ENCODE results near the gene IMPDH1. TPM values are rescaled to one million over a fixed set of nuclear protein-coding genes. Genes with fewer than 3 reads are reported as not detected.

Gene IMPDH1
- total and polyA plus RNA-seq, 9 of the 15 experiments (the other 6 are each of a cell fraction or from before 2014, with no cell fraction given) = 0.80 to 118 (median 64.3) TPM

- no peak overlapping the region for H3K4me2 ChIP-seq (ENCODE audit: insufficient read depth, low read length)
- POLR2A ChIA-PET = interaction anchor here (0.8 to 1.8 kb wide), 3 partner anchors 17 to 742 kb away, joined by 3 to 4 read pairs (median 4); no protein-coding TSS in a partner anchor
- in situ Hi-C loops (cut with MboI) = no loop called here
- peaks cover 5 to 13% of the 10 kb centered on the region in 2 experiments; a peak in 3 of 5 replicates for H3K27me3 ChIP-seq (ENCODE audit: control insufficient read depth in 2 of 2, insufficient read depth in 2 of 2, low read length in 2 of 2)
- intact Hi-C loops (cut with micrococcal nuclease) = no loop called here
- no peaks in the 10 kb centered on the region for H3K9me3 ChIP-seq (replicated peaks; ENCODE audit: control insufficient read depth, insufficient read depth, low read depth, low read length)
- H3K36me3 ChIP-seq (ENCODE audit: control insufficient read depth, insufficient read depth, low read length) = no peaks in the 10 kb centered on the region
- H4K20me1 ChIP-seq (replicated peaks; ENCODE audit: control insufficient read depth, insufficient read depth, low read length) = no peaks in the 10 kb centered on the region
- DNase-seq (ENCODE audit: extremely low read depth in 1 of 4, low spot score in 3 of 4) (no peak), FAIRE-seq (no peak), ATAC-seq (no peak)
- no TSS peak for BruUV-seq (replicated peaks)
- H3K4me1 ChIP-seq (replicated peaks in 1 of 2; ENCODE audit: control insufficient read depth in 2 of 2, insufficient read depth in 2 of 2, low read length in 2 of 2) = peaks cover 3 to 5% of the 10 kb centered on the region in 2 experiments; a peak in 2 of 5 replicates
- H3K4me3 ChIP-seq = no peak overlapping the region
- CTCF ChIA-PET (ENCODE audit: low intra/inter-chr PET ratio) = interaction anchor here (9.7 kb wide), 1 partner anchor 29 kb away, joined by 173 read pairs; no protein-coding TSS in a partner anchor
- H2AFZ ChIP-seq (ENCODE audit: low read depth, low read length) = no peak overlapping the region
- TF ChIP-seq SNIP1 (IDR thresholded peaks at IDR 0.05; ENCODE audit: low read depth) (no peak), MCM5 (IDR thresholded peaks at IDR 0.05; ENCODE audit: low read depth) (no peak), PYGO2 (tag; IDR thresholded peaks at IDR 0.05) (no peak), LEF1 (IDR thresholded peaks at IDR 0.05) (no peak), POLR2B (IDR thresholded peaks at IDR 0.05; ENCODE audit: low read depth, partially characterized antibody) (no peak), HOXB6 (CRISPR knock-in tag; IDR thresholded peaks at IDR 0.05; ENCODE audit: borderline replicate concordance) (no peak), ZNF384 (IDR thresholded peaks at IDR 0.05; ENCODE audit: low read depth, low read length) (no peak), TFAM (CRISPR knock-in tag; conservative IDR thresholded peaks at IDR 0.05) (no peak)
- H3K27ac ChIP-seq (ENCODE audit: extremely low read depth, low read depth, low read length) = no peak overlapping the region
- no peaks in the 10 kb centered on the region for H3K9me1 ChIP-seq (ENCODE audit: control insufficient read depth, insufficient read depth, low read length)
- H3K9ac ChIP-seq (ENCODE audit: insufficient read depth in 1 of 2, low read depth in 2 of 2, low read length in 2 of 2) = no peak overlapping the region
- no peaks in the 10 kb centered on the region for H3K79me2 ChIP-seq (ENCODE audit: control insufficient read depth, insufficient read depth, low read length)
- 2% methylated on average over 2 of the region's 2 CpGs for WGBS (ENCODE audit: insufficient coverage, low coverage, missing lambda C conversion rate)
These were observed 22.0 kb upstream of the IMPDH1 start for GRCh38 chr7:128431754-128432153.
